ENCODE results near the gene PCED1B.

PCED1B gene

DNA sequence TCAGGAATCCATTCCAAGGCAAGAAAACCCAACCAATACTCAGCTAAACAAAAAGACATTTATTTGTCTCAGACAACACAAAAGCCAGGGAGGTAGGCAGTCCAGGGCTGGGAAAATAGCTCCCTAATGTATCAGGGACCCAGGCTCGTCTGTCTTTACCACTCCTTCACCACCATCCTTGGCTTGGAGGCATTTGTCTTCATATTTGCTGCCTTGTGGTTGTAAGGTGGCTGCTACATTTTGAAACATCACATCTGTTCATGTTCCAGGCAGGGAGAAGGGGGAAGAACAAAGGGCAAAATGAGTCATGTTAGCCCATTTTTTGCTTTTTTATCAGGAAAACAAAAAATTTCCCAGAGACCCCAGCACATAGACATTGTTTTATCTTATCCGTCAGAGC, 44.8 kb upstream of the PCED1B start:
- H3K27ac ChIP-seq (ENCODE audit: low read depth, low read length): no peak overlapping the region
- WGBS (ENCODE audit: extremely low coverage, insufficient coverage, low lambda C conversion rate): no CpG with 5 or more reads among the region's 2 CpGs
- no peaks in the 10 kb centered on the region for H3K36me3 ChIP-seq (ENCODE audit: control insufficient read depth, insufficient read depth, low read length)

DNA sequence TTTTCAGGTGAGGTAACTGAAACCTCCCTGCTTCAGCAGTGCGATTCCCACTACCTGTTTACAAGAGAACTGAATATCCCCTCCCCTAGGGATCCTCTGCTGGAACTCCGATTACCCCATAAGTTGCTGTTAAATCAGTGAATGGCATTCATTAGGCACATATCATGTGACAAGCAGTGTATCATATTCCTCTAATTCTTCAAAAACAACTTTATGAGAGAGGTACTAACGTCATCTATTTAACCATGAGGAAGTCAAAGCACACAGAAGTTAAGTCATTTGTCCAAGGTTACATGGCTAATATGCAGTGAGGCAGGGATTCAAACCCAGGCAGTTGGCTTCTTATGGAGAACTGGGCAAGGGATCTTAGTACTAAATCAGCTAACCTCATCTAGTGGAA, 43.9 kb upstream of the PCED1B start:
- H4K5ac ChIP-seq (ENCODE audit: low read length): no peak overlapping the region
- H3K79me2 ChIP-seq (ENCODE audit: control insufficient read depth, insufficient read depth, low read length): no peaks in the 10 kb centered on the region
- H3K56ac ChIP-seq (ENCODE audit: low read length): no peak overlapping the region
- no peaks in the 10 kb centered on the region for H3K27me3 ChIP-seq (ENCODE audit: insufficient read depth, low read length, poor library complexity)
- no peak overlapping the region for H3K18ac ChIP-seq (ENCODE audit: low read length)
- no peak overlapping the region for H3K23ac ChIP-seq (ENCODE audit: low read length)
- no peak overlapping the region for H2BK5ac ChIP-seq (ENCODE audit: low read length)
- no peak overlapping the region for H3K4ac ChIP-seq (ENCODE audit: low read depth, low read length)
- H3K4me3 ChIP-seq (ENCODE audit: low read length): no peak overlapping the region
- no peak overlapping the region for H4K8ac ChIP-seq (ENCODE audit: low read depth, low read length)
- H3K9ac ChIP-seq (ENCODE audit: low read length): no peak overlapping the region
- H3K36me3 ChIP-seq (ENCODE audit: control insufficient read depth, insufficient read depth, low read length): no peaks in the 10 kb centered on the region
- no peak overlapping the region for H3K4me2 ChIP-seq (ENCODE audit: low read length)
- H2BK15ac ChIP-seq (replicated peaks; ENCODE audit: low read depth): no peak overlapping the region
- no peak overlapping the region for H2BK120ac ChIP-seq (ENCODE audit: low read depth, low read length)
- H3K27ac ChIP-seq (ENCODE audit: low read depth, low read length): no peak overlapping the region
- no peaks in the 10 kb centered on the region for H3K4me1 ChIP-seq (ENCODE audit: control insufficient read depth, low read depth, low read length)
- H2AK5ac ChIP-seq (ENCODE audit: low read length): no peak overlapping the region
- no peak for DNase-seq
- H3K79me1 ChIP-seq (ENCODE audit: low read length): no peaks in the 10 kb centered on the region
- WGBS (ENCODE audit: extremely low coverage, insufficient coverage, low lambda C conversion rate): no CpG with 5 or more reads among the region's 3 CpGs

More for the DNA sequence above, 44.8 kb upstream of the PCED1B start:
- no peaks in the 10 kb centered on the region for H3K79me2 ChIP-seq (ENCODE audit: control insufficient read depth, insufficient read depth, low read length)
- no peak overlapping the region for H3K4me3 ChIP-seq (ENCODE audit: low read length)
- no peak overlapping the region for H4K8ac ChIP-seq (ENCODE audit: low read depth, low read length)
- no peak overlapping the region for H3K18ac ChIP-seq (ENCODE audit: low read length)
- H3K4ac ChIP-seq (ENCODE audit: low read depth, low read length): no peak overlapping the region
- no peak overlapping the region for H2AK5ac ChIP-seq (ENCODE audit: low read length)
- H3K27me3 ChIP-seq (ENCODE audit: insufficient read depth, low read length, poor library complexity): no peaks in the 10 kb centered on the region
- no peak overlapping the region for H3K9ac ChIP-seq (ENCODE audit: low read length)
- H2BK15ac ChIP-seq (replicated peaks; ENCODE audit: low read depth): no peak overlapping the region
- no peak for DNase-seq
- no peak overlapping the region for H3K56ac ChIP-seq (ENCODE audit: low read length)
- no peaks in the 10 kb centered on the region for H3K4me1 ChIP-seq (ENCODE audit: control insufficient read depth, low read depth, low read length)
- no peak overlapping the region for H2BK120ac ChIP-seq (ENCODE audit: low read depth, low read length)
- no peak overlapping the region for H3K23ac ChIP-seq (ENCODE audit: low read length)
- H2BK5ac ChIP-seq (ENCODE audit: low read length): no peak overlapping the region
- no peak overlapping the region for H4K5ac ChIP-seq (ENCODE audit: low read length)
- H3K4me2 ChIP-seq (ENCODE audit: low read length): no peak overlapping the region
- H3K79me1 ChIP-seq (ENCODE audit: low read length): no peaks in the 10 kb centered on the region

DNA sequence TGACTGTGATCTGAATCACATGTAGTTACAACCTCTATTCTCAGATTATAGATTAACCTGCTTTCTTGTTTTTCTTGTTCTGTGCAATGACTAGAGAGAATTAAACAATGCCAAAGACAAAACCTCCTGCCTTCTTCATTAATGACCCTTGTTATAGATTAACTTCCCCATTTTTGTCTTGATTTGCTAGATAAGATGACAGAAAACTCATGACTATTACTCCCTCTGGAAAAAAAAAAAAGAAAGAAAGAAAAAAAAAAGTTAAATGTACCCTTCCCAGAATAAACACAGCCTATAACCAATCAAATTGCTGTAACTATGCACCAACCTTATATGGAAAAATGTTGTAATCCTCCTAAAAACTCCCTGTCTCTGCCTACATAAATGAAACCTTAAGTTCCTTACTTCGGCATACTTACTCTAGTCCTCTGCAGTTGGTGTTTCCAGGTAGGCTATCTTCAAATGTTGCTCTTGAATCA, 41.1 kb upstream of the PCED1B start:
- H3K4me1 ChIP-seq (ENCODE audit: control insufficient read depth, low read depth, low read length): no peaks in the 10 kb centered on the region
- H3K4me3 ChIP-seq (ENCODE audit: low read length): no peak overlapping the region
- no peaks in the 10 kb centered on the region for H3K79me1 ChIP-seq (ENCODE audit: low read length)
- no peaks in the 10 kb centered on the region for H3K27me3 ChIP-seq (ENCODE audit: insufficient read depth, low read length, poor library complexity)
- H3K36me3 ChIP-seq (ENCODE audit: control insufficient read depth, insufficient read depth, low read length): no peaks in the 10 kb centered on the region
- H3K9ac ChIP-seq (ENCODE audit: low read length): no peak overlapping the region
- H3K79me2 ChIP-seq (ENCODE audit: control insufficient read depth, insufficient read depth, low read length): no peaks in the 10 kb centered on the region
- no peak overlapping the region for H3K56ac ChIP-seq (ENCODE audit: low read length)
- no peak overlapping the region for H2BK120ac ChIP-seq (ENCODE audit: low read depth, low read length)
- no peak overlapping the region for H3K27ac ChIP-seq (ENCODE audit: low read depth, low read length)
- no peak overlapping the region for H2BK5ac ChIP-seq (ENCODE audit: low read length)
- H3K18ac ChIP-seq (ENCODE audit: low read length): no peak overlapping the region
- H2BK15ac ChIP-seq (replicated peaks; ENCODE audit: low read depth): no peak overlapping the region
- no peak overlapping the region for H4K5ac ChIP-seq (ENCODE audit: low read length)
- no CpG with 5 or more reads among the region's 1 CpG for WGBS (ENCODE audit: extremely low coverage, insufficient coverage, low lambda C conversion rate)
- no peak overlapping the region for H3K23ac ChIP-seq (ENCODE audit: low read length)
- no peak overlapping the region for H4K8ac ChIP-seq (ENCODE audit: low read depth, low read length)
- H3K4me2 ChIP-seq (ENCODE audit: low read length): no peak overlapping the region
- no peak overlapping the region for H3K4ac ChIP-seq (ENCODE audit: low read depth, low read length)
- peak; percentile 19 for DNase-seq
- no peak overlapping the region for H2AK5ac ChIP-seq (ENCODE audit: low read length)

DNA sequence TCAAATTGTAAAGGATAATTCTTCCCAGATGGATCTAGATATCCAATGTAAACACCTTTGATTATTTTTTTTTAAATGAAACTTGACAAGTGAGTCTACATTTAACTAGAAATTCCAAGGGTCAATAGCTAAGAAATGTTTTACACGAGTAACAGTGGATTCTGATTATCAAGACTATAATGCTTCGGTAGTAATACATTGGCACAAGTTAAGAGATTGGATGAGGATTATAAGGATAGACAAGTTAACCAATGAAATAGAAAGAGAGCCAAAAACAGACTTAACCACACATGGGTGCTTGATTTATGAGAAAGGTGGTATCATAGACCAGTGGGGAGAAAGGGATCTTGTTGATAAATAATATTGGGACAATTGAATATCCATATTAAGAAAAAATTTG, 40.3 kb upstream of the PCED1B start:
- Histone ChIP-seq H2BK15ac (replicated peaks; ENCODE audit: low read depth) (no peak overlapping the region), H2BK120ac (ENCODE audit: low read depth, low read length) (no peak overlapping the region), H4K5ac (ENCODE audit: low read length) (no peak overlapping the region), H4K8ac (ENCODE audit: low read depth, low read length) (no peak overlapping the region), H3K18ac (ENCODE audit: low read length) (no peak overlapping the region), H3K79me1 (ENCODE audit: low read length) (no peaks in the 10 kb centered on the region), H2AK5ac (ENCODE audit: low read length) (no peak overlapping the region), H3K27ac (ENCODE audit: low read depth, low read length) (no peak overlapping the region), H3K9ac (ENCODE audit: low read length) (no peak overlapping the region), H2BK5ac (ENCODE audit: low read length) (no peak overlapping the region), H3K4me2 (ENCODE audit: low read length) (no peak overlapping the region), H3K4me3 (ENCODE audit: low read length) (no peak overlapping the region), H3K4me1 (ENCODE audit: control insufficient read depth, low read depth, low read length) (no peaks in the 10 kb centered on the region), H3K27me3 (ENCODE audit: insufficient read depth, low read length, poor library complexity) (no peaks in the 10 kb centered on the region), H3K79me2 (ENCODE audit: control insufficient read depth, insufficient read depth, low read length) (no peaks in the 10 kb centered on the region), H3K4ac (ENCODE audit: low read depth, low read length) (no peak overlapping the region), H3K23ac (ENCODE audit: low read length) (no peak overlapping the region), H3K36me3 (ENCODE audit: control insufficient read depth, insufficient read depth, low read length) (no peaks in the 10 kb centered on the region), H3K56ac (ENCODE audit: low read length) (no peak overlapping the region)
- no peak for DNase-seq
- no CpG with 5 or more reads among the region's 2 CpGs for WGBS (ENCODE audit: extremely low coverage, insufficient coverage, low lambda C conversion rate)

DNA sequence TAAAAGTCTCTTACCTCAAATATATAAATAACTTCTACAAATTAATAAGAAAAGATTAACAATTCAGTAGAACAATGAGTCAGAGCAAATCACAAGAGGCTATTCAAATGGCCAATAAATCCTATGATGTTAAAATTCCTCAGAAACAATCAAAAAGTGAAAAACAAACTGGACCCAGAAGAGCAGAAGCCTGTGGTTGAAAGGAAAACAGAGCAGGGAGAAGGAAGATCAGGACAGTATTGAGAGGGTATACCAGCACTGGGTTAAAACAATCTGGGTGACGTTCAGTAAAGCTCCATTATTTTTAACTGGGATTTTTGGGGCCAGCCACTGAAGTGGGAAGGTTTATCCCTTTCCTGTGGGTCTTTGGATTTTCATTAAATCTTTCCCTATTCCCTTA, 39.7 kb upstream of the PCED1B start:
- no peaks in the 10 kb centered on the region for H3K27me3 ChIP-seq (ENCODE audit: insufficient read depth, low read length, poor library complexity)
- no peak for DNase-seq
- H4K8ac ChIP-seq (ENCODE audit: low read depth, low read length): no peak overlapping the region
- WGBS (ENCODE audit: extremely low coverage, insufficient coverage, low lambda C conversion rate): no CpG with 5 or more reads among the region's 1 CpG
- no peak overlapping the region for H2BK120ac ChIP-seq (ENCODE audit: low read depth, low read length)
- H3K4me1 ChIP-seq (ENCODE audit: control insufficient read depth, low read depth, low read length): no peaks in the 10 kb centered on the region
- H3K79me2 ChIP-seq (ENCODE audit: control insufficient read depth, insufficient read depth, low read length): no peaks in the 10 kb centered on the region
- H2BK15ac ChIP-seq (replicated peaks; ENCODE audit: low read depth): no peak overlapping the region
- no peak overlapping the region for H3K4ac ChIP-seq (ENCODE audit: low read depth, low read length)
- peak overlapping the region; percentile 60 for H3K18ac ChIP-seq (ENCODE audit: low read length)
- H2AK5ac ChIP-seq (ENCODE audit: low read length): no peak overlapping the region
- no peak overlapping the region for H2BK5ac ChIP-seq (ENCODE audit: low read length)
- no peak overlapping the region for H3K23ac ChIP-seq (ENCODE audit: low read length)
- H3K79me1 ChIP-seq (ENCODE audit: low read length): no peaks in the 10 kb centered on the region
- no peak overlapping the region for H3K9ac ChIP-seq (ENCODE audit: low read length)
- H3K36me3 ChIP-seq (ENCODE audit: control insufficient read depth, insufficient read depth, low read length): no peaks in the 10 kb centered on the region
- no peak overlapping the region for H3K27ac ChIP-seq (ENCODE audit: low read depth, low read length)
- H4K5ac ChIP-seq (ENCODE audit: low read length): no peak overlapping the region
- no peak overlapping the region for H3K4me3 ChIP-seq (ENCODE audit: low read length)
- no peak overlapping the region for H3K4me2 ChIP-seq (ENCODE audit: low read length)
- H3K56ac ChIP-seq (ENCODE audit: low read length): no peak overlapping the region

DNA sequence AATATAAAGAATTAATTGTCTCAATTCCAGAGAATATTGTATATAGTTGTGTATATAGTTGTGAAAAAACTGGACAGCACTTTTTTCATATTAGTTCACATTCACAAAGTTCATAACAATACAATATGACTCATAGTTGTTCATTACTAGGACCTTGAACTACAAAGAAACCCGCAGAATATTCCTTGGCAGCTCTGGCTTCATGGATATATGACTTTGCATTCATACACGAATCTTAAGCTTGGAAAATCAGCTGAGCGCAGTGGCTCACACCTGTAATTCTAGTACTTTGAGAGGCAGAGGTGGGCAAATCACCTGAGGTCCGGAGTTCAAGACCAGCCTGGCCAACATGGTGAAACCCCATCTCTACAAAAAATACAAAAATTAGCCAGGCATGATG, 38.1 kb upstream of the PCED1B start:
- DNase-seq: no peak
- no peak overlapping the region for H4K8ac ChIP-seq (ENCODE audit: low read depth, low read length)
- H3K79me1 ChIP-seq (ENCODE audit: low read length): no peaks in the 10 kb centered on the region
- H3K9ac ChIP-seq (ENCODE audit: low read length): no peak overlapping the region
- no peak overlapping the region for H3K27ac ChIP-seq (ENCODE audit: low read depth, low read length)
- H2BK15ac ChIP-seq (replicated peaks; ENCODE audit: low read depth): no peak overlapping the region
- H3K4me1 ChIP-seq (ENCODE audit: control insufficient read depth, low read depth, low read length): no peaks in the 10 kb centered on the region
- H2BK5ac ChIP-seq (ENCODE audit: low read length): no peak overlapping the region
- no peak overlapping the region for H3K4ac ChIP-seq (ENCODE audit: low read depth, low read length)
- H3K79me2 ChIP-seq (ENCODE audit: control insufficient read depth, insufficient read depth, low read length): no peaks in the 10 kb centered on the region
- no peak overlapping the region for H3K4me2 ChIP-seq (ENCODE audit: low read length)
- no CpG with 5 or more reads among the region's 4 CpGs for WGBS (ENCODE audit: extremely low coverage, insufficient coverage, low lambda C conversion rate)
- no peak overlapping the region for H3K23ac ChIP-seq (ENCODE audit: low read length)
- H3K18ac ChIP-seq (ENCODE audit: low read length): no peak overlapping the region
- no peak overlapping the region for H3K56ac ChIP-seq (ENCODE audit: low read length)
- H4K5ac ChIP-seq (ENCODE audit: low read length): no peak overlapping the region
- H3K27me3 ChIP-seq (ENCODE audit: insufficient read depth, low read length, poor library complexity): no peaks in the 10 kb centered on the region
- no peak overlapping the region for H3K4me3 ChIP-seq (ENCODE audit: low read length)
- H2AK5ac ChIP-seq (ENCODE audit: low read length): no peak overlapping the region
- no peak overlapping the region for H2BK120ac ChIP-seq (ENCODE audit: low read depth, low read length)
- H3K36me3 ChIP-seq (ENCODE audit: control insufficient read depth, insufficient read depth, low read length): no peaks in the 10 kb centered on the region

All from mesendoderm (in vitro differentiated cells).